GM23248 (cell line): Measurements from ENCODE around the gene COL27A1. TPM values are rescaled to one million over a fixed set of nuclear protein-coding genes. Genes with fewer than 3 reads are reported as not detected.
"Not testable (repeated sequence)": the region's sequence is repeated elsewhere in the genome, so short reads cannot be mapped to it uniquely, and the experiment has no call there.

Source experiments
- DNase-seq: peaks from one replicate; pipeline ENCODE4 v3.0.0-alpha.2; 2015
- H2AFZ ChIP-seq: fragments of 200-600 bp; sonication (generic); 2 replicates; pipeline ENCODE4 v1.6.1; 2016; ENCODE audit warnings: antibody characterized with exemption
- H3F3A ChIP-seq: fragments of 200-600 bp; sonication (generic); 2 replicates; pipeline ENCODE4 v1.6.1; 2016; ENCODE audit warnings: mild to moderate bottlenecking, antibody characterized with exemption, mixed run types; ENCODE audit not compliant: insufficient read depth
- H3K27ac ChIP-seq: fragments of 200-600 bp; sonication (generic); 2 replicates; pipeline ENCODE4 v1.5.1; 2016; ENCODE audit warnings: mild to moderate bottlenecking
- H3K27me3 ChIP-seq: fragments of 200-600 bp; sonication (generic); replicated peaks from 2 replicates; pipeline ENCODE4 v1.6.1; 2016; ENCODE audit warnings: mild to moderate bottlenecking; ENCODE audit not compliant: insufficient read depth
- H3K36me3 ChIP-seq: fragments of 200-600 bp; sonication (generic); 2 replicates; pipeline ENCODE4 v1.6.1; 2016; ENCODE audit warnings: low read depth, mild to moderate bottlenecking
- H3K4me1 ChIP-seq: fragments of 200-600 bp; sonication (generic); 2 replicates; pipeline ENCODE4 v1.6.1; 2016; ENCODE audit warnings: mild to moderate bottlenecking; ENCODE audit not compliant: insufficient read depth
- H3K4me2 ChIP-seq: fragments of 200-600 bp; sonication (generic); one replicate; pipeline ENCODE4 v1.6.1; 2016; ENCODE audit warnings: mild to moderate bottlenecking; ENCODE audit not compliant: unreplicated experiment
- H3K4me3 ChIP-seq: fragments of 200-600 bp; sonication (generic); 2 replicates; pipeline ENCODE4 v1.5.1; 2016; ENCODE audit warnings: mild to moderate bottlenecking
- H3K79me2 ChIP-seq: fragments of 200-600 bp; sonication (generic); 2 replicates; pipeline ENCODE4 v1.6.1; 2016; ENCODE audit warnings: mild to moderate bottlenecking; ENCODE audit not compliant: insufficient read depth
- H3K9ac ChIP-seq: fragments of 200-600 bp; sonication (generic); 2 replicates; pipeline ENCODE4 v1.6.1; 2016; ENCODE audit warnings: mild to moderate bottlenecking
- H3K9me2 ChIP-seq: fragments of 200-600 bp; sonication (generic); 2 replicates; pipeline ENCODE4 v1.6.1; 2016; ENCODE audit warnings: mixed run types, mild to moderate bottlenecking, moderate library complexity; ENCODE audit not compliant: insufficient read depth
- H3K9me3 ChIP-seq: fragments of 200-600 bp; sonication (generic); one replicate; pipeline ENCODE4 v1.6.1; 2017; ENCODE audit warnings: low read depth
- H4K20me1 ChIP-seq: fragments of 200-600 bp; sonication (generic); 2 replicates; pipeline ENCODE4 v1.6.0; 2016; ENCODE audit not compliant: insufficient read depth
- EZH2 ChIP-seq: fragments of 200-600 bp; sonication (generic); IDR thresholded peaks from 2 replicates; pipeline ENCODE4 v1.6.1; 2018; ENCODE audit warnings: antibody characterized with exemption, mild to moderate bottlenecking; ENCODE audit not compliant: insufficient read depth, poor library complexity, severe bottlenecking
- EZH2phosphoT487 ChIP-seq: fragments of 200-600 bp; sonication (generic); IDR thresholded peaks from 2 replicates; pipeline ENCODE4 v1.6.1; 2018; ENCODE audit warnings: antibody characterized with exemption, moderate library complexity, mild to moderate bottlenecking, low read depth; ENCODE audit not compliant: insufficient read depth
- WGBS, 2 experiments: methylation state at CpG; one replicate each; pipeline ENCODE4 v1.1.6; 2015 to 2017; ENCODE audit warnings: low lambda C conversion rate in 2 of 2, low coverage in 1 of 2; ENCODE audit errors: missing lambda C conversion rate in 2 of 2; 5-methylcytosine and 5-hydroxymethylcytosine counted together
- in situ Hi-C: fragments of 300-500 bp; cut with MboI; formaldehyde crosslinking; loops from 2 replicates; pipeline ENCODE4 v1.15.0; 2020
- polyA plus RNA-seq: library from polyadenylated mRNA; unstranded; fragments of >200 nt; fragmentation: Nextera tagmentation; extraction: Ambion mirVana; gene quantifications from 2 replicates; pipeline ENCODE4 v1.2.1, GENCODE V29; 2016
- total RNA-seq: library from RNA; depleted of rRNA; stranded (reverse); fragments of >200 nt; shearing (Covaris generic); gene quantifications from 2 replicates; pipeline ENCODE4 v1.2.3, GENCODE V29; 2014

COL27A1 gene
- total and polyA plus RNA-seq, 2 experiments from 2014 or later, result 1.6 to 2.3 TPM

DNA sequence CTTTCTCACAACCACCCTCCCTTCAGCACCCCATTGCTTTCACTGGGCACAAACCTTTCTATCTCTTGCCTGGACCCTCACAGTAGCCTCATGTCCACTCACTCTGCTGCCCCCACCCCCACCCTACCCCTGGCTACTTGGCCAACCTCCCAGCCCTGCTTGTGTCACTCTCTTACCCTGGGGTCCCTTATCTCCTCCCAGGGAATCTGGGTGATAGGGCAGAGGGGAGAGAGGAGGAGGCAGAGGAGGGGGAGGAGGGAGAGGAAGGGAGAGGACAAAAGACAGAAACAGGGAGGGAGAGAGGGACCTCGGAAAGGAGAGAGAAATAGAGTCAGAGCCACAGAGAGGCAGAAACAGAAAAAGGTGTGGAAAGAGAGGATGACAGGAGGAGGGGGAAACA lies 31.2 kb upstream of the COL27A1 start:
- in situ Hi-C loops, result no loop called here
- no peak overlapping the region for H3K27ac ChIP-seq
- WGBS, 2 experiments, result 83 to 88% methylated on average over 1 of the region's 1 CpG

DNA sequence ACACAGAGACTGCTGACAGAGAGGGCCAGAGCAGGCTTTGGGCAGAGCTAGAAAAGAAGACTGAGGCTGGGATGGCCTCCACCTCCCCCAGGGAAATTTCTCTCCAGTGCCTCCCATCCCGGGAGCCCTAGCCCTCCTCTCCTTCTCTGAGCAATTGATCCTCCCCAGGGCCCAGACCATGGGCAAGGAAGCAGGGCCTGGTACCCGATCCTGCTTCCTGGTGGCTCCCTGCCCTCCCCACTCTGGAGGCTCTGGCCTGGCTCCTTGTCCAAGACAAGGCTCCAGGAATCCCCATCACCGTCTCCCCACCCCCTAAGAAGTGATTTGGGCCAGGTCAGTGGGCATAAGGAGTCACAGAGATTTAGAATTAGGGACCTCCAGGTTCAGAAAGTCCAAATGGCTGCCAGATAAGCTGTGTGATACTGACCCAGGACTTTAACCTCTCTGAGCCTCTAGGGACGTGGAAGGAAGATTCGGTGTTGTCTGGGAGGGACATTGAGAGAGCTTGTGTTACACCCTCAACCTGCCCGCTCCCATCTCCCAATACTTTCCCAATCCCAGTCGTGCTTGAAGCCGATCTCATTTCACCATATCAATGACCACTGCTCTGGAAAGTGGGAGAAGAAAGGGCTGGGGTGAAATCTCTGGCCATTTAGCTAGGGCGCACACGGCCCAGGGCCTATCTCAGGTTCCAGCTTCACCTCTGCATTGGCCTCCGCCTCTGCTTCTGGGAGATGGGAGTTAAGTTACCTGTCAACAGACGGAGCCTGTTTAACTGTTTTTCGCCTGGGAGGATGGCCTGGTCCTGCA lies 30.5 kb upstream of the COL27A1 start:
- Histone ChIP-seq H3K79me2 (no peaks in the 10 kb centered on the region), H3K36me3 (no peaks in the 10 kb centered on the region), H4K20me1 (no peaks in the 10 kb centered on the region), H3K4me3 (no peak overlapping the region), H2AFZ (no peak overlapping the region), H3K27me3 (peaks cover 21% of the 10 kb centered on the region), H3F3A (no peaks in the 10 kb centered on the region), H3K4me1 (no peaks in the 10 kb centered on the region), H3K4me2 (no peak overlapping the region), H3K9me3 (no peaks in the 10 kb centered on the region), H3K27ac (no peak overlapping the region), H3K9ac (no peak overlapping the region), H3K9me2 (no peaks in the 10 kb centered on the region)
- no peak for DNase-seq
- in situ Hi-C loops, result no loop called here
- WGBS, 2 experiments, result 87 to 89% methylated on average over 13 of the region's 13 CpGs
- TF ChIP-seq EZH2, result no peak
- no peak for TF ChIP-seq EZH2phosphoT487

More for the DNA sequence above, 31.2 kb upstream of the COL27A1 start:
- Histone ChIP-seq H3K9me2 (no peaks in the 10 kb centered on the region), H3K36me3 (no peaks in the 10 kb centered on the region), H3K9me3 (no peaks in the 10 kb centered on the region), H3K4me1 (no peaks in the 10 kb centered on the region), H2AFZ (no peak overlapping the region), H4K20me1 (no peaks in the 10 kb centered on the region), H3K4me2 (no peak overlapping the region), H3K79me2 (no peaks in the 10 kb centered on the region), H3K9ac (no peak overlapping the region), H3K27me3 (peaks cover 15% of the 10 kb centered on the region), H3K4me3 (no peak overlapping the region), H3F3A (no peaks in the 10 kb centered on the region)
- TF ChIP-seq EZH2 (no peak), EZH2phosphoT487 (no peak)
- no peak for DNase-seq

DNA sequence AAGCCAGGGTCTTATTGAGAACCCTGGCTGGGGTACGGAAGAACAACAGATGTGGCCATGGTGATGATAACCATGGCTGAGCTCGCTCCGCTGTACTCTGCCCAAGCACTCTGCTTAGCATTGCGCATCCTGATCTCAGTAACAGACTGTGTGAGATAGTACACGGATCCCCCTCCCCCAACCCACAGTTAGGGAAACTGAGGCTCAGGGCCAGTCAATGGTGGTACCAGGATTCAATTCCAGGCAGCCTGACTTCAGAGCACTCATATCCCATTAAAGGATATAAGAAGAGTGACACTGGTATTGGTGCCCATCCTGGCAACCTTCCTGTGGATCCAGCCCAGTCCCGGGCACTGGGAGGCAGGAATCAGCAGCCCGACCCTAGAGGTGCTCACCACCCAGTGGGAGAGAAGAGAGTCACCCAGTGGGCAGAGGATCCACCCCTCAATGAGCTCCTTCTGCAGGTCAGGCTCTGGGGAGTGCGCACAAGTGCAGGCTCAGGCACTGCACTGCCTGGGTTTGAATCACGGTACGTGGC lies 29.8 kb upstream of the COL27A1 start:
- no peak overlapping the region for H3K27ac ChIP-seq
- TF ChIP-seq EZH2phosphoT487 (no peak), EZH2 (no peak)
- H4K20me1 ChIP-seq, result no peaks in the 10 kb centered on the region
- no peak overlapping the region for H3K4me3 ChIP-seq
- DNase-seq, result no peak
- 84 to 88% methylated on average over 10 of the region's 10 CpGs for WGBS, 2 experiments
- no peak overlapping the region for H3K9ac ChIP-seq
- in situ Hi-C loops, result no loop called here
- no peaks in the 10 kb centered on the region for H3F3A ChIP-seq
- peaks cover 21% of the 10 kb centered on the region for H3K27me3 ChIP-seq
- no peaks in the 10 kb centered on the region for H3K36me3 ChIP-seq
- H3K4me2 ChIP-seq, result no peak overlapping the region
- H3K79me2 ChIP-seq, result no peaks in the 10 kb centered on the region
- H3K9me2 ChIP-seq, result no peaks in the 10 kb centered on the region
- no peak overlapping the region for H2AFZ ChIP-seq
- no peaks in the 10 kb centered on the region for H3K9me3 ChIP-seq
- no peaks in the 10 kb centered on the region for H3K4me1 ChIP-seq

DNA sequence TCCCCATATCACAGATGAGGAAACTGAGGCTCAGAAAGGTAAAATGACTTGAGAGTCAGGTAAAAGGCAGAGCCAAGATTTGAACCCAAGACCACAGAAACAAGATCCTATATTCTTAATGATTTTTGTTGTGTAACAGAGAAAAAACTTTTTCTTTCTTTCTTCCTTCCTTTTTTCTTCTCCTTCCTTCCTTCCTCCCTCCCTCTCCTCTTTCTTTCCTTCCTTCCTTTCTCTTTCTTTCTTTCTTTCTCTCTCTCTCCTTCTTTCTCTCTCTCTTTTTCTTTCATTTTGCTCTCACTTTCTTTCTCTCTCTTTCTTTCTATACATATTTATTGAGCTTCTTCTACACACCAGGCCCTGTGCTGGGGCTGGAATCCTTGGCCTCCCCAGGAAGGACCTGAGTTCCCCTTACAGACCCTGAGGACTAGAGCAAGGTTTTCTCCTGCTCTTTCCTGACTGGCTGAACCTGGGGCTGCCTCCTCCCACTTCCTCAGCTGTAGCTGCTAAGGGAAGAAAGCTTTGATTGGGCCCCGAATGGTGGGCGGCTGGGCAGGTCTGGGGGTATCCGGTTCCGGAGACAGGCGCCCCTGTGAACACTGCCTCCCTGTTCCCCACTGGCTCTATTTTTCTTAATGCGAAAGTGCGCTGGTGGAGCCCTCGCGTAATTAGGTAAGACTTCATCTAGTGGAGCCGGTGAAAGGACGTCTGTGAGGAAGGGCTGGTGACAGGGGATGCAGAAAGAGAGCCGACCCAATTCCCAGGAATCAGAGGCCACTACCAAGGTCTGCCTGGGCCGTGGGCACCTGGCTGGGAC lies 28.9 kb upstream of the COL27A1 start:
- no peaks in the 10 kb centered on the region for H4K20me1 ChIP-seq
- H3K4me2 ChIP-seq, result no peak overlapping the region
- no peaks in the 10 kb centered on the region for H3K9me2 ChIP-seq
- no peak overlapping the region for H3K27ac ChIP-seq
- H3K4me1 ChIP-seq, result no peaks in the 10 kb centered on the region
- H3K4me3 ChIP-seq, result no peak overlapping the region
- in situ Hi-C loops, result no loop called here
- no peak overlapping the region for H3K9ac ChIP-seq
- H2AFZ ChIP-seq, result no peak overlapping the region
- WGBS, 2 experiments, result 72 to 74% methylated on average over 13 of the region's 13 CpGs
- H3K36me3 ChIP-seq, result no peaks in the 10 kb centered on the region
- TF ChIP-seq EZH2 (no peak), EZH2phosphoT487 (no peak)
- H3K79me2 ChIP-seq, result no peaks in the 10 kb centered on the region
- no peaks in the 10 kb centered on the region for H3F3A ChIP-seq
- no peaks in the 10 kb centered on the region for H3K9me3 ChIP-seq
- no peak for DNase-seq
- peaks cover 24% of the 10 kb centered on the region for H3K27me3 ChIP-seq

DNA sequence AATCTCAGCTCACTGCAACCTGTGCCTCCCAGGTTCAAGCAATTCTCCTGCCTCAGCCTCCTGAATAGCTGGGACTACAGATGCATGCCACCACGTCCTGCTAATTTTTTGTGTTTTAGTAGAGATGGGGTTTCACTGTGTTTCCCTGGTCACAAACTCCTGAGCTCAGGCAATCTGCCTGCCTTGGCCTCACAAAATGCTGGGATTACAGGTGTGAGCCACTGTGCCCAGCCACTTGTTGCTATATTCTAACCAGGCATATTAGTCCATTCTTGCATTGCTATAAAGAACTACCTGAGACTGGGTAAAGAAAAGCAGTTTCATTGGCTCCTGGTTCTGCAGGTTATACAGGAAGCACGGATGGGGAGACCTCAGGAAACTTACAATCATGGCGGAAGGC lies 26.6 kb upstream of the COL27A1 start:
- H3K27ac ChIP-seq, DNase-seq, H3K4me1 ChIP-seq, H2AFZ ChIP-seq, H3K4me3 ChIP-seq, H3K79me2 ChIP-seq, H3K9me2 ChIP-seq, H3K36me3 ChIP-seq, in situ Hi-C loops, H3F3A ChIP-seq, H3K9me3 ChIP-seq, H3K9ac ChIP-seq, H4K20me1 ChIP-seq, H3K4me2 ChIP-seq: not testable (repeated sequence)
- 47 to 49% methylated on average over 3 of the region's 3 CpGs for WGBS, 2 experiments
- peaks cover 19% of the 10 kb centered on the region for H3K27me3 ChIP-seq
